ENCODE data around the gene ACOX3. TPM values are rescaled to one million over a fixed set of nuclear protein-coding genes. Genes with fewer than 3 reads are reported as not detected.

ACOX3 gene
- total and polyA plus RNA-seq, 9 of the 15 experiments (the other 6 are each of a cell fraction or from before 2014, with no cell fraction given) = 0.68 to 7.3 (median 3.7) TPM

GRCh38 chr4:8369426-8370105, 71.0 kb downstream of the ACOX3 start:
- DNase-seq (ENCODE audit: extremely low read depth in 1 of 4, low spot score in 3 of 4) (no peak), ATAC-seq (no peak), FAIRE-seq (no peak)
- Histone ChIP-seq H2AFZ (ENCODE audit: low read depth, low read length) (no peak overlapping the region), H3K4me3 (no peak overlapping the region), H4K20me1 (replicated peaks; ENCODE audit: control insufficient read depth, insufficient read depth, low read length) (no peaks in the 10 kb centered on the region), H3K79me2 (ENCODE audit: control insufficient read depth, insufficient read depth, low read length) (no peaks in the 10 kb centered on the region), H3K9me3 (replicated peaks; ENCODE audit: control insufficient read depth, insufficient read depth, low read depth, low read length) (no peaks in the 10 kb centered on the region), H3K9me1 (ENCODE audit: control insufficient read depth, insufficient read depth, low read length) (no peaks in the 10 kb centered on the region), H3K9ac (ENCODE audit: insufficient read depth in 1 of 2, low read depth in 2 of 2, low read length in 2 of 2) (no peak overlapping the region), H3K36me3 (ENCODE audit: control insufficient read depth, insufficient read depth, low read length) (no peaks in the 10 kb centered on the region), H3K27ac (ENCODE audit: extremely low read depth, low read depth, low read length) (no peak overlapping the region), H3K4me2 (ENCODE audit: insufficient read depth, low read length) (no peak overlapping the region), H3K4me1 (replicated peaks in 1 of 2; ENCODE audit: control insufficient read depth in 2 of 2, insufficient read depth in 2 of 2, low read length in 2 of 2) (peaks cover 0 to 8% of the 10 kb centered on the region in 2 experiments; a peak in 2 of 5 replicates), H3K27me3 (ENCODE audit: control insufficient read depth in 2 of 2, insufficient read depth in 2 of 2, low read length in 2 of 2) (peaks cover 9 to 70% of the 10 kb centered on the region in 2 experiments; a peak in 4 of 5 replicates)
- WGBS (ENCODE audit: insufficient coverage, low coverage, missing lambda C conversion rate) = 8% methylated on average over 12 of the region's 13 CpGs
- ChIA-PET POLR2A (interaction anchor here (0.7 kb wide), 1 partner anchor 74 kb away, joined by 3 read pairs; no protein-coding TSS in a partner anchor), CTCF (ENCODE audit: low intra/inter-chr PET ratio) (no interaction called here)
- no TSS peak for BruUV-seq (replicated peaks)
- in situ Hi-C loops (cut with MboI) = no loop called here
- TF ChIP-seq NFRKB (IDR thresholded peaks at IDR 0.05; ENCODE audit: low read depth) = no peak
- no peak for TF ChIP-seq HNRNPLL (IDR thresholded peaks at IDR 0.05; ENCODE audit: low read depth, low read length, poor library complexity, severe bottlenecking)
- no peak for TF ChIP-seq ZNF507 (tag; conservative IDR thresholded peaks at IDR 0.05)
- no peak for TF ChIP-seq ILK (tag; IDR thresholded peaks at IDR 0.05; ENCODE audit: borderline replicate concordance, low read depth)
- no peak for TF ChIP-seq PHF20 (IDR thresholded peaks at IDR 0.05; ENCODE audit: partially characterized antibody)
- TF ChIP-seq ZNF644 (tag; IDR thresholded peaks at IDR 0.05; ENCODE audit: low read depth) = no peak
- intact Hi-C loops (cut with micrococcal nuclease) = no loop called here

All from K562 (cell line).